Colonic mucosa (tissue), 4 donors: ENCODE results near the gene SGCE. TPM values are rescaled to one million over a fixed set of nuclear protein-coding genes. Genes with fewer than 3 reads are reported as not detected.

Source experiments
- DNase-seq: peaks from one replicate; pipeline ENCODE4 v3.0.0-alpha.2; 2020
- H3K27ac ChIP-seq: fragments of 200-600 bp; one replicate; pipeline ENCODE4 v1.8.0; 2021
- H3K27me3 ChIP-seq: fragments of 200-600 bp; one replicate; pipeline ENCODE4 v1.8.0; 2021
- H3K36me3 ChIP-seq: fragments of 200-600 bp; one replicate; pipeline ENCODE4 v1.8.0; 2021
- H3K4me1 ChIP-seq: fragments of 200-600 bp; one replicate; pipeline ENCODE4 v1.8.0; 2021; ENCODE audit warnings: mild to moderate bottlenecking
- H3K4me3 ChIP-seq: fragments of 200-600 bp; one replicate; pipeline ENCODE4 v1.8.0; 2021
- H3K9ac ChIP-seq, 2 donors: one replicate each; pipeline ENCODE4 v1.7.0; 2013; ENCODE audit warnings: control low read depth in 2 of 2, low read depth in 2 of 2, low read length in 2 of 2
- H3K9me3 ChIP-seq: fragments of 200-600 bp; one replicate; pipeline ENCODE4 v1.8.0; 2021
- CTCF ChIP-seq: fragments of 200-600 bp; IDR thresholded peaks from one replicate; pipeline ENCODE4 v1.8.0; 2022; ENCODE audit warnings: antibody characterized with exemption, mild to moderate bottlenecking
- intact Hi-C: fragments of 100-400 bp; cut with DNase I; formaldehyde crosslinking; loops from one replicate; pipeline ENCODE4 v1.14.1; 2022
- total RNA-seq, 2 donors: library from RNA; stranded (reverse); fragmentation: NEBNext Ultra II Directional in 1 of 2; extraction: Animal tissue kit (Norgen Biotek cat#: 25700) in 1 of 2; gene quantifications; one replicate each; pipeline ENCODE4 v1.2.1, GENCODE V29; 2021
- donor health status: healthy.
- donor health status: DM: no; HTN: no; CAD: no.
- donor health status: DM: no; HTN: no; CAD: no.

Gene SGCE
- total RNA-seq, 2 donors from 2014 or later: 6.1 to 10.8 TPM

- intact Hi-C loops: no loop called here
- no peaks in the 10 kb centered on the region for H3K9me3 ChIP-seq
- no peaks in the 10 kb centered on the region for H3K36me3 ChIP-seq
- H3K27ac ChIP-seq: no peak overlapping the region
- no peak for TF ChIP-seq CTCF
- no peaks in the 10 kb centered on the region for H3K4me1 ChIP-seq
- no peak for DNase-seq
- H3K9ac ChIP-seq: no peak overlapping the region
- no peak overlapping the region for H3K4me3 ChIP-seq
- H3K27me3 ChIP-seq: no peaks in the 10 kb centered on the region
Measured at GRCh38 chr7:94633014-94633341, 23.0 kb downstream of the SGCE start.

- H3K27ac ChIP-seq: no peak overlapping the region
- no peak for DNase-seq
- no peak overlapping the region for H3K9ac ChIP-seq
- no peaks in the 10 kb centered on the region for H3K27me3 ChIP-seq
- no peaks in the 10 kb centered on the region for H3K4me1 ChIP-seq
- H3K4me3 ChIP-seq: no peak overlapping the region
- no peaks in the 10 kb centered on the region for H3K9me3 ChIP-seq
- intact Hi-C loops: no loop called here
- H3K36me3 ChIP-seq: no peaks in the 10 kb centered on the region
- TF ChIP-seq CTCF: no peak
Measured at GRCh38 chr7:94632338-94633013, 23.5 kb downstream of the SGCE start.

GRCh38 chr7:94630855-94631254 lies 25.1 kb downstream of the SGCE start:
- H3K9me3 ChIP-seq: no peaks in the 10 kb centered on the region
- no peaks in the 10 kb centered on the region for H3K4me1 ChIP-seq
- H3K4me3 ChIP-seq: no peak overlapping the region
- DNase-seq: no peak
- TF ChIP-seq CTCF: no peak
- H3K27me3 ChIP-seq: no peaks in the 10 kb centered on the region
- no peak overlapping the region for H3K27ac ChIP-seq
- H3K9ac ChIP-seq: no peak overlapping the region
- intact Hi-C loops: no loop called here
- H3K36me3 ChIP-seq: no peaks in the 10 kb centered on the region

- Histone ChIP-seq H3K4me1 (no peaks in the 10 kb centered on the region), H3K36me3 (no peaks in the 10 kb centered on the region), H3K4me3 (no peak overlapping the region), H3K9me3 (no peaks in the 10 kb centered on the region), H3K27ac (no peak overlapping the region), H3K9ac (no peak overlapping the region), H3K27me3 (no peaks in the 10 kb centered on the region)
- no peak for DNase-seq
- no peak for TF ChIP-seq CTCF
- intact Hi-C loops: no loop called here
Measured at GRCh38 chr7:94623820-94624219, 32.1 kb downstream of the SGCE start.

GRCh38 chr7:94621120-94621519 lies 34.8 kb downstream of the SGCE start:
- Histone ChIP-seq H3K9ac (no peak overlapping the region), H3K36me3 (no peaks in the 10 kb centered on the region), H3K4me3 (no peak overlapping the region), H3K27me3 (no peaks in the 10 kb centered on the region), H3K4me1 (no peaks in the 10 kb centered on the region), H3K9me3 (no peaks in the 10 kb centered on the region), H3K27ac (no peak overlapping the region)
- no peak for TF ChIP-seq CTCF
- intact Hi-C loops: no loop called here
- no peak for DNase-seq
